CD14-positive monocyte (primary cell): Measurements from ENCODE around the gene CEP97. TPM values are rescaled to one million over a fixed set of nuclear protein-coding genes. Genes with fewer than 3 reads are reported as not detected.
A peak's percentile ranks its signal among the peaks of the same experiment; 100 is the strongest.

Experiments used
- DNase-seq, 3 donors: peaks; one replicate each; pipeline ENCODE4 v3.0.0-alpha.2; 2011 to 2022
- H2AFZ ChIP-seq: 2 replicates; pipeline ENCODE4 v1.6.0; 2012; ENCODE audit warnings: mild to moderate bottlenecking, low read depth, low read length, inconsistent platforms; ENCODE audit not compliant: insufficient read depth, poor library complexity, severe bottlenecking
- H3K27ac ChIP-seq, 2 donors: 1 replicate in 1 of 2; 2 replicates in 1 of 2; pipeline ENCODE4 v1.5.1; 2012 to 2013; ENCODE audit warnings: low read length in 2 of 2, control low read depth in 1 of 2, inconsistent platforms in 1 of 2, low read depth in 1 of 2, mild to moderate bottlenecking in 1 of 2
- H3K27me3 ChIP-seq, 2 donors: one replicate each; pipeline versions ENCODE4 v1.6.0 to v1.6.1; 2011 to 2013; ENCODE audit warnings: low read length in 2 of 2; ENCODE audit not compliant: control insufficient read depth in 2 of 2, insufficient read depth in 2 of 2
- H3K36me3 ChIP-seq, 2 donors: replicated peaks in 1 of 2; 1 replicate in 1 of 2; 2 replicates in 1 of 2; pipeline versions ENCODE4 v1.5.1 to v1.6.1; 2012 to 2013; ENCODE audit warnings: low read length in 2 of 2, control low read depth in 1 of 2, inconsistent platforms in 1 of 2, mild to moderate bottlenecking in 1 of 2; ENCODE audit not compliant: insufficient read depth in 2 of 2, control insufficient read depth in 1 of 2
- H3K4me1 ChIP-seq, 2 donors: 1 replicate in 1 of 2; 2 replicates in 1 of 2; pipeline versions ENCODE4 v1.5.1 to v1.6.1; 2012 to 2013; ENCODE audit warnings: low read length in 2 of 2, control low read depth in 1 of 2, inconsistent platforms in 1 of 2, mild to moderate bottlenecking in 1 of 2, moderate library complexity in 1 of 2; ENCODE audit not compliant: insufficient read depth in 2 of 2, control insufficient read depth in 1 of 2
- H3K4me2 ChIP-seq: replicated peaks from 2 replicates; pipeline ENCODE3; 2012; ENCODE audit warnings: low read length, moderate library complexity, mild to moderate bottlenecking; ENCODE audit not compliant: poor library complexity, severe bottlenecking; ENCODE audit errors: extremely low read depth
- H3K4me3 ChIP-seq, 3 experiments: fragments of 200-600 bp in 1 of 3; sonication (generic) in 1 of 3; replicated peaks in 1 of 3; 1 replicate in 2 of 3; 2 replicates in 1 of 3; pipeline ENCODE4 v1.5.1; 2011 to 2013; ENCODE audit warnings: low read length in 3 of 3, mild to moderate bottlenecking in 3 of 3, control low read depth in 2 of 3, low read depth in 2 of 3, inconsistent platforms in 1 of 3, moderate library complexity in 1 of 3
- H3K79me2 ChIP-seq: 2 replicates; pipeline ENCODE4 v1.6.0; 2012; ENCODE audit warnings: mild to moderate bottlenecking, control low read depth, inconsistent platforms, low read length, moderate library complexity; ENCODE audit not compliant: insufficient read depth
- H3K9ac ChIP-seq: 2 replicates; pipeline ENCODE4 v1.6.0; 2017; ENCODE audit warnings: low read length, mild to moderate bottlenecking; ENCODE audit not compliant: insufficient read depth, poor library complexity, severe bottlenecking
- H3K9me3 ChIP-seq, 2 donors: replicated peaks in 1 of 2; 1 replicate in 1 of 2; 2 replicates in 1 of 2; pipeline versions ENCODE4 v1.5.1 to v1.6.1; 2012 to 2013; ENCODE audit warnings: low read length in 2 of 2, control low read depth in 1 of 2; ENCODE audit not compliant: control insufficient read depth in 1 of 2, insufficient read depth in 1 of 2
- H4K20me1 ChIP-seq: 2 replicates; pipeline ENCODE4 v1.6.0; 2012; ENCODE audit warnings: mild to moderate bottlenecking, low read length, control low read depth, moderate library complexity; ENCODE audit not compliant: insufficient read depth
- H3K27ac Mint-ChIP-seq, 7 donors: one replicate each; pipeline ENCODE4 v1.8.0; 2020; ENCODE audit warnings: mild to moderate bottlenecking in 7 of 7, mixed read lengths in 7 of 7, moderate library complexity in 6 of 7, inconsistent platforms in 2 of 7
- H3K27me3 Mint-ChIP-seq, 3 donors: one replicate each; pipeline ENCODE4 v1.8.0; 2021 to 2022; ENCODE audit warnings: low read depth in 3 of 3, mild to moderate bottlenecking in 3 of 3, mixed read lengths in 3 of 3, moderate library complexity in 3 of 3, inconsistent platforms in 1 of 3
- H3K36me3 Mint-ChIP-seq, 2 donors: one replicate each; pipeline ENCODE4 v1.8.0; 2020; ENCODE audit warnings: mixed read lengths in 2 of 2, inconsistent platforms in 1 of 2, mild to moderate bottlenecking in 1 of 2
- H3K4me1 Mint-ChIP-seq: one replicate; pipeline ENCODE4 v1.8.0; 2020; ENCODE audit warnings: mild to moderate bottlenecking, mixed read lengths
- H3K4me3 Mint-ChIP-seq, 2 donors: one replicate each; pipeline ENCODE4 v1.8.0; 2020; ENCODE audit warnings: mild to moderate bottlenecking in 2 of 2, mixed read lengths in 2 of 2, moderate library complexity in 1 of 2
- H3K9me3 Mint-ChIP-seq, 7 donors: one replicate each; pipeline ENCODE4 v1.8.0; 2020 to 2022; ENCODE audit warnings: mixed read lengths in 7 of 7, mild to moderate bottlenecking in 6 of 7, moderate library complexity in 6 of 7, inconsistent platforms in 2 of 7
- CTCF ChIP-seq: fragments of 200-600 bp; IDR thresholded peaks from one replicate; pipeline ENCODE4 v1.8.0; 2022; ENCODE audit warnings: antibody characterized with exemption, mild to moderate bottlenecking
- WGBS: methylation state at CpG from one replicate; pipeline ENCODE4 v1.1.5; 2013; ENCODE audit warnings: missing lambda C conversion rate; ENCODE audit not compliant: insufficient coverage; 5-methylcytosine and 5-hydroxymethylcytosine counted together
- intact Hi-C, 2 donors: fragments of 100-400 bp; cut with micrococcal nuclease; formaldehyde crosslinking; loops; one replicate each; pipeline versions ENCODE4 v1.15.0 to v1.15.1; 2023
- polyA plus RNA-seq, 3 donors: library from polyadenylated mRNA; depleted of rRNA in 1 of 3; unstranded in 2 of 3; stranded (reverse) in 1 of 3; fragments of 300-500 nt in 2 of 3; fragments of >200 nt in 1 of 3; fragmentation: Illumina TruSeq in 2 of 3; gene quantifications; 1 replicate in 2 of 3; 2 replicates in 1 of 3; pipeline ENCODE4 v1.2.3, GENCODE V29; 2012 to 2021

CEP97 gene
- polyA plus RNA-seq, 3 donors: 0.79 to 1.7 (median 1.5) TPM

- Histone ChIP-seq H3K27ac (peak within 1 kb of the TSS; percentile 41 to 91), H3K4me1 (peaks cover 40 to 42% of the 10 kb centered on the region in 2 donors), H3K79me2 (peaks cover 49% of the 10 kb centered on the region), H3K9me3 (no peaks in the 10 kb centered on the region), H3K27me3 (no peaks in the 10 kb centered on the region), H3K4me3 (peak within 1 kb of the TSS; percentile 78 to 94 (median 93)), H3K4me2 (peak within 1 kb of the TSS; percentile 86), H2AFZ (peak within 1 kb of the TSS; percentile 100), H3K36me3 (peaks cover 10 to 17% of the 10 kb centered on the region in 2 donors), H4K20me1 (no peaks in the 10 kb centered on the region), H3K9ac (peak within 1 kb of the TSS; percentile 84)
- under 1% methylated on average over 78 of the region's 78 CpGs for WGBS
- Mint-ChIP-seq H3K9me3 (no peaks in the 10 kb centered on the region), H3K27me3 (peaks cover 0 to 3% (median 0%) of the 10 kb centered on the region in 3 donors), H3K36me3 (peaks cover 14 to 20% of the 10 kb centered on the region in 2 donors), H3K27ac (peak within 1 kb of the TSS; percentile 83 to 93 (median 91)), H3K4me1 (peaks cover 46% of the 10 kb centered on the region), H3K4me3 (peak within 1 kb of the TSS; percentile 89 to 94)
- intact Hi-C loops: loop anchor here in 1 of 2 donors (5.0 to 10.0 kb wide), 2 partner anchors 52 to 204 kb away; partner anchors contain the start of gene PCNP
- no peak for TF ChIP-seq CTCF
- DNase-seq: peak; percentile 73 to 80 (median 80)
Measured at GRCh38 chr3:101779047-101779821, 54.8 kb downstream of the CEP97 start, which contains the start of gene NXPE3. Gene NXPE3 (plus strand): TSS chr3:101779211. CDS start chr3:101785597, 6,386 bp downstream.

- Mint-ChIP-seq H3K27ac (peak overlapping the region; percentile 81 to 93 (median 91)), H3K4me3 (peak overlapping the region; percentile 89 to 94), H3K36me3 (peaks cover 14 to 21% of the 10 kb centered on the region in 2 donors), H3K27me3 (peaks cover 0 to 3% (median 0%) of the 10 kb centered on the region in 3 donors), H3K4me1 (peaks cover 53% of the 10 kb centered on the region), H3K9me3 (no peaks in the 10 kb centered on the region)
- H3K4me1 ChIP-seq: peaks cover 46 to 49% of the 10 kb centered on the region in 2 donors
- no peak for DNase-seq
- H3K9ac ChIP-seq: peak overlapping the region; percentile 84
- no peaks in the 10 kb centered on the region for H3K27me3 ChIP-seq
- peak overlapping the region; percentile 100 for H2AFZ ChIP-seq
- H3K36me3 ChIP-seq: peaks cover 10 to 17% of the 10 kb centered on the region in 2 donors
- peak overlapping the region; percentile 78 to 94 (median 93) for H3K4me3 ChIP-seq
- peak overlapping the region; percentile 86 for H3K4me2 ChIP-seq
- H3K9me3 ChIP-seq: no peaks in the 10 kb centered on the region
- peaks cover 49% of the 10 kb centered on the region for H3K79me2 ChIP-seq
- H3K27ac ChIP-seq: peak overlapping the region; percentile 40 to 91
- 0% methylated on average over 4 of the region's 9 CpGs for WGBS
- TF ChIP-seq CTCF: no peak
- H4K20me1 ChIP-seq: no peaks in the 10 kb centered on the region
- intact Hi-C loops: loop anchor here in 1 of 2 donors (5.0 to 10.0 kb wide), 2 partner anchors 53 to 205 kb away; partner anchors contain the start of gene PCNP
Measured at GRCh38 chr3:101779822-101780381, 55.5 kb downstream of the CEP97 start.
